Astrocyte (in vitro differentiated cells and primary cell): Measurements from ENCODE around the gene SUPT20HL2. TPM values are rescaled to one million over a fixed set of nuclear protein-coding genes. Genes with fewer than 3 reads are reported as not detected.

Experiments used
- DNase-seq: peaks from one replicate; pipeline ENCODE4 v3.0.0-alpha.2; 2010; ENCODE audit warnings: low read depth
- FAIRE-seq: peaks from 2 replicates; lab custom pipeline; 2011; peaks lifted over from hg19 to GRCh38; lab: Jason Lieb, UNC
- H2AFZ ChIP-seq: 2 replicates; pipeline ENCODE4 v1.6.0; 2012; ENCODE audit warnings: low read depth, low read length, inconsistent platforms
- H3K27ac ChIP-seq: 2 replicates; pipeline ENCODE4 v1.5.1; 2011; ENCODE audit warnings: low read depth, low read length, inconsistent platforms
- H3K27me3 ChIP-seq: 2 replicates; pipeline ENCODE4 v1.6.0; 2011; ENCODE audit warnings: low read length, inconsistent platforms; ENCODE audit not compliant: insufficient read depth
- H3K36me3 ChIP-seq: 2 replicates; pipeline ENCODE4 v1.5.1; 2011; ENCODE audit warnings: low read length, inconsistent platforms; ENCODE audit not compliant: insufficient read depth
- H3K4me1 ChIP-seq: 2 replicates; pipeline ENCODE4 v1.5.1; 2011; ENCODE audit warnings: low read length, inconsistent platforms; ENCODE audit not compliant: insufficient read depth
- H3K4me2 ChIP-seq: 2 replicates; pipeline ENCODE4 v1.6.0; 2012; ENCODE audit warnings: low read length, inconsistent platforms
- H3K4me3 ChIP-seq: 2 replicates; pipeline ENCODE4 v1.5.1; 2011; ENCODE audit warnings: low read depth, mild to moderate bottlenecking, low read length, inconsistent platforms; ENCODE audit not compliant: insufficient read depth
- H3K79me2 ChIP-seq: 2 replicates; pipeline ENCODE4 v1.6.0; 2012; ENCODE audit warnings: mild to moderate bottlenecking, low read length, inconsistent platforms; ENCODE audit not compliant: insufficient read depth
- H3K9ac ChIP-seq: 2 replicates; pipeline ENCODE4 v1.6.0; 2012; ENCODE audit warnings: mild to moderate bottlenecking, low read length, inconsistent platforms
- H3K9me3 ChIP-seq: 2 replicates; pipeline ENCODE4 v1.5.1; 2012; ENCODE audit warnings: low read depth, mild to moderate bottlenecking, low read length, inconsistent platforms; ENCODE audit not compliant: insufficient read depth
- H4K20me1 ChIP-seq: 2 replicates; pipeline ENCODE4 v1.6.0; 2012; ENCODE audit warnings: low read length, inconsistent platforms; ENCODE audit not compliant: insufficient read depth
- H3K27ac Mint-ChIP-seq: one replicate; pipeline ENCODE4 v1.8.0; 2021; ENCODE audit warnings: mild to moderate bottlenecking, mixed read lengths; ENCODE audit not compliant: unreplicated experiment
- H3K27me3 Mint-ChIP-seq: one replicate; pipeline ENCODE4 v1.8.0; 2021; ENCODE audit warnings: low read depth, mixed read lengths; ENCODE audit not compliant: unreplicated experiment
- H3K36me3 Mint-ChIP-seq: one replicate; pipeline ENCODE4 v1.8.0; 2021; ENCODE audit warnings: low read depth, mixed read lengths; ENCODE audit not compliant: unreplicated experiment
- H3K4me1 Mint-ChIP-seq: one replicate; pipeline ENCODE4 v1.8.0; 2021; ENCODE audit warnings: low read depth, mixed read lengths; ENCODE audit not compliant: unreplicated experiment
- H3K4me3 Mint-ChIP-seq: one replicate; pipeline ENCODE4 v1.8.0; 2021; ENCODE audit warnings: mild to moderate bottlenecking, moderate library complexity, mixed read lengths; ENCODE audit not compliant: unreplicated experiment
- H3K9me3 Mint-ChIP-seq: one replicate; pipeline ENCODE4 v1.8.0; 2021; ENCODE audit warnings: mild to moderate bottlenecking, mixed read lengths; ENCODE audit not compliant: unreplicated experiment
- EZH2 ChIP-seq: IDR thresholded peaks from 2 replicates; pipeline ENCODE4 v1.6.1; 2012; ENCODE audit warnings: mild to moderate bottlenecking, low read length, inconsistent platforms; ENCODE audit not compliant: insufficient read depth
- total RNA-seq: library from RNA; stranded (reverse); gene quantifications from 2 replicates; pipeline ENCODE4 v1.2.1, GENCODE V29; 2021
- TF ChIP-seq, protein P1 (sequence below): IDR thresholded peaks from 2 replicates; pipeline ENCODE4 v1.5.1; 2011; ENCODE audit warnings: low read depth, mild to moderate bottlenecking, inconsistent platforms, low read length, moderate library complexity; ENCODE audit not compliant: insufficient read depth

The SUPT20HL2 gene
- total RNA-seq, 1 donor from 2014 or later = not detected

DNA sequence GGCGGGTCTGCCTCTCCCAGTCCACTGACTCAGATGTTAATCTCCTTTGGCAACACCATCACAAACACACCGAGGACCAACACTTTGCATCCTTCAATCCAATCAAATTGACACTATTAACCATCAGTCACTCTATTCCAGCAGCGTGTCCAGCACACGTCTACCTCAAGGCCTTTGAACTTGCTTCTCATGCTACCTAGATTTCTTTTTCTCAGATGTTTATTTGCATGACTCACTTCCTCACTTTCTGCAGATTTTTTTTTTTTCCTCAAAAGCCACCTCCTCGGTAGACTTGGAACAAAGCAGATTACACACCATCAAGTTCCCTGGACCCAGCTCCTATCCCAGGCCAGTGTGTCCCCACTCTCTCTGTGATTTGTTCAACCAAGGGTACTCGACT lies 49.5 kb downstream of the SUPT20HL2 start:
- Histone ChIP-seq H4K20me1 (no peaks in the 10 kb centered on the region), H3K9me3 (no peaks in the 10 kb centered on the region), H3K4me3 (no peak overlapping the region), H3K4me2 (no peak overlapping the region), H3K9ac (no peak overlapping the region), H3K27ac (no peak overlapping the region), H3K4me1 (peaks cover 6% of the 10 kb centered on the region), H2AFZ (no peak overlapping the region), H3K27me3 (no peaks in the 10 kb centered on the region), H3K79me2 (no peaks in the 10 kb centered on the region), H3K36me3 (no peaks in the 10 kb centered on the region)
- no peak for TF ChIP-seq EZH2
- TF ChIP-seq, protein P1, sequence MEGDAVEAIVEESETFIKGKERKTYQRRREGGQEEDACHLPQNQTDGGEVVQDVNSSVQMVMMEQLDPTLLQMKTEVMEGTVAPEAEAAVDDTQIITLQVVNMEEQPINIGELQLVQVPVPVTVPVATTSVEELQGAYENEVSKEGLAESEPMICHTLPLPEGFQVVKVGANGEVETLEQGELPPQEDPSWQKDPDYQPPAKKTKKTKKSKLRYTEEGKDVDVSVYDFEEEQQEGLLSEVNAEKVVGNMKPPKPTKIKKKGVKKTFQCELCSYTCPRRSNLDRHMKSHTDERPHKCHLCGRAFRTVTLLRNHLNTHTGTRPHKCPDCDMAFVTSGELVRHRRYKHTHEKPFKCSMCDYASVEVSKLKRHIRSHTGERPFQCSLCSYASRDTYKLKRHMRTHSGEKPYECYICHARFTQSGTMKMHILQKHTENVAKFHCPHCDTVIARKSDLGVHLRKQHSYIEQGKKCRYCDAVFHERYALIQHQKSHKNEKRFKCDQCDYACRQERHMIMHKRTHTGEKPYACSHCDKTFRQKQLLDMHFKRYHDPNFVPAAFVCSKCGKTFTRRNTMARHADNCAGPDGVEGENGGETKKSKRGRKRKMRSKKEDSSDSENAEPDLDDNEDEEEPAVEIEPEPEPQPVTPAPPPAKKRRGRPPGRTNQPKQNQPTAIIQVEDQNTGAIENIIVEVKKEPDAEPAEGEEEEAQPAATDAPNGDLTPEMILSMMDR = no peak
- H3K36me3 Mint-ChIP-seq = no peaks in the 10 kb centered on the region
- FAIRE-seq = peak; percentile 64
- DNase-seq = no peak
- H3K4me3 Mint-ChIP-seq = no peak overlapping the region
- peaks cover 3% of the 10 kb centered on the region for H3K9me3 Mint-ChIP-seq
- H3K27ac Mint-ChIP-seq = no peak overlapping the region
- H3K27me3 Mint-ChIP-seq = peaks cover 6% of the 10 kb centered on the region
- H3K4me1 Mint-ChIP-seq = peaks cover 9% of the 10 kb centered on the region

DNA sequence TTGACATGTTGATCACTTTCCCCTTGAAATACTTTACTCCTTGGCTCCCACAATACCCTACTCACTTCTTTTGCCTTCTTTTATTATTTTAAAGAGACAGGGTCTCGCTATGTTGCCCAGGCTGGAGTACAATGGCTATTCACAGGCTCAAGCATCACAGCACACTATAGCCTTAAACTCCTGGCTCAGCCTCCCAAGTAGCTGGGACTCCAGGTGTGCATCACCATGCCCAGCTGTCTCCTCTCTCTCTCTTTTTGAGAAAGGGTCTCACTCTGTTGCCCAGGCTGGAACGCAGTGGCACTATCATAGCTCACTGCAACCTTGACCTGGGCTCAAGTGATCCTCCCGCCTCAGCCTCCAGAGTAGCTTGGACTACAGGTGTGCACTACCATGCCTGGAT lies 51.6 kb downstream of the SUPT20HL2 start:
- H3K36me3 ChIP-seq = no peaks in the 10 kb centered on the region
- FAIRE-seq (no peak), DNase-seq (no peak)
- H4K20me1 ChIP-seq = no peaks in the 10 kb centered on the region
- H3K27me3 ChIP-seq = no peaks in the 10 kb centered on the region
- no peaks in the 10 kb centered on the region for H3K9me3 ChIP-seq
- TF ChIP-seq, protein P1 = no peak
- TF ChIP-seq EZH2 = no peak
- H3K4me3 Mint-ChIP-seq = no peak overlapping the region
- H3K4me2 ChIP-seq = no peak overlapping the region
- no peak overlapping the region for H3K27ac Mint-ChIP-seq
- peaks cover 6% of the 10 kb centered on the region for H3K27me3 Mint-ChIP-seq
- no peak overlapping the region for H3K4me3 ChIP-seq
- H3K27ac ChIP-seq = no peak overlapping the region
- no peaks in the 10 kb centered on the region for H3K36me3 Mint-ChIP-seq
- H3K9me3 Mint-ChIP-seq = peaks cover 3% of the 10 kb centered on the region
- H2AFZ ChIP-seq = no peak overlapping the region
- H3K4me1 Mint-ChIP-seq = peaks cover 2% of the 10 kb centered on the region
- H3K4me1 ChIP-seq = peaks cover 6% of the 10 kb centered on the region
- H3K79me2 ChIP-seq = no peaks in the 10 kb centered on the region
- no peak overlapping the region for H3K9ac ChIP-seq

Other genes starting within 250 kb of the SUPT20HL2 start
- gene ZFX, start 164.3 kb downstream of the SUPT20HL2 start, total RNA-seq = 35.7 and 40.9 TPM in 2 replicates
- gene SUPT20HL1, start 46.6 kb upstream of the SUPT20HL2 start, total RNA-seq = not detected in 2 replicates
- 4.6 and 6.6 TPM in 2 replicates for gene PDK3, start 151.2 kb upstream of the SUPT20HL2 start, total RNA-seq